Spleen (tissue), 11 donors: ENCODE measurements around the gene RAPH1. TPM values are rescaled to one million over a fixed set of nuclear protein-coding genes. Genes with fewer than 3 reads are reported as not detected.

ENCODE experiments used
- DNase-seq: peaks from one replicate; pipeline ENCODE4 v3.0.0-alpha.2; 2020
- H3K27ac ChIP-seq, 8 donors: fragments of 200-600 bp; sonication (generic) in 7 of 8; 1 replicate in 4 of 8; 2 replicates in 4 of 8; pipeline versions ENCODE4 v1.5.0 to v1.8.0; 2016 to 2021; ENCODE audit warnings: inconsistent platforms in 4 of 8, mild to moderate bottlenecking in 4 of 8, moderate library complexity in 1 of 8
- H3K27me3 ChIP-seq, 7 donors: fragments of 200-600 bp; sonication (generic) in 6 of 7; replicated peaks in 1 of 7; 1 replicate in 4 of 7; 2 replicates in 3 of 7; pipeline versions ENCODE4 v1.5.0 to v1.8.0; 2016 to 2021; ENCODE audit warnings: inconsistent platforms in 3 of 7, mild to moderate bottlenecking in 1 of 7
- H3K36me3 ChIP-seq, 6 donors: fragments of 200-600 bp; sonication (generic) in 5 of 6; 1 replicate in 4 of 6; 2 replicates in 2 of 6; pipeline versions ENCODE4 v1.5.0 to v1.8.0; 2016 to 2021; ENCODE audit warnings: inconsistent platforms in 2 of 6
- H3K4me1 ChIP-seq, 6 donors: fragments of 200-600 bp; sonication (generic) in 5 of 6; 1 replicate in 3 of 6; 2 replicates in 3 of 6; pipeline versions ENCODE4 v1.5.0 to v1.8.0; 2016 to 2021; ENCODE audit warnings: inconsistent platforms in 3 of 6
- H3K4me3 ChIP-seq, 8 donors: fragments of 200-600 bp; sonication (generic) in 7 of 8; 1 replicate in 4 of 8; 2 replicates in 4 of 8; pipeline versions ENCODE4 v1.5.0 to v1.8.0; 2016 to 2021; ENCODE audit warnings: inconsistent platforms in 4 of 8, mild to moderate bottlenecking in 4 of 8, moderate library complexity in 2 of 8
- H3K9me3 ChIP-seq, 8 donors: fragments of 200-600 bp; sonication (generic) in 7 of 8; 1 replicate in 4 of 8; 2 replicates in 4 of 8; pipeline versions ENCODE4 v1.5.0 to v1.8.0; 2016 to 2021; ENCODE audit warnings: inconsistent platforms in 4 of 8
- CTCF ChIP-seq, 11 experiments: fragments of 200-600 bp in 7 of 11; fragments of 450-650 bp in 4 of 11; sonication (generic) in 4 of 11; IDR thresholded peaks in 8 of 11; conservative IDR thresholded peaks in 3 of 11; 1 replicate in 7 of 11; 2 replicates in 4 of 11; pipeline versions ENCODE4 v1.4.0 to v1.8.0; 2016 to 2021; ENCODE audit warnings: antibody characterized with exemption in 11 of 11, inconsistent platforms in 4 of 11, mild to moderate bottlenecking in 1 of 11
- POLR2A ChIP-seq, 3 donors: fragments of 450-650 bp; IDR thresholded peaks; one replicate each; pipeline ENCODE4 v1.5.1; 2017; ENCODE audit warnings: antibody characterized with exemption in 3 of 3, mild to moderate bottlenecking in 1 of 3
- POLR2AphosphoS5 ChIP-seq, 3 donors: sonication (generic); formaldehyde crosslinking; IDR thresholded peaks; one replicate each; pipeline ENCODE4 v1.5.1; 2017; ENCODE audit warnings: antibody characterized with exemption in 3 of 3
- WGBS, 5 donors: extraction: QIAGEN DNeasy Blood & Tissue Kit in 3 of 5; methylation state at CpG; one replicate each; pipeline versions ENCODE4 v1.1.5 to v1.1.7; 2013 to 2018; 5-methylcytosine and 5-hydroxymethylcytosine counted together
- intact Hi-C: fragments of 100-400 bp; cut with DNase I; formaldehyde crosslinking; loops from one replicate; pipeline ENCODE4 v1.15.0; 2023; ENCODE audit warnings: low total_unique reads
- polyA plus RNA-seq, 3 donors: library from polyadenylated mRNA; stranded (reverse); fragments of 200-250 nt; gene quantifications; one replicate each; pipeline ENCODE4 v1.2.1, GENCODE V29; 2013
- total RNA-seq, 7 donors: library from RNA; depleted of rRNA in 3 of 7; stranded (reverse); fragments of >200 nt in 3 of 7; fragmentation: NEBNext Ultra II Directional in 4 of 7; extraction: Animal tissue kit (Norgen Biotek cat#: 25700) in 4 of 7; gene quantifications; one replicate each; pipeline versions ENCODE4 v1.1.0 to v1.2.1, GENCODE V29; 2016 to 2021
- donor health status: healthy with polysubstance abuse.
- donor health status: DM: no; HTN: no; CAD: no; lungs with moderate emphysema.
- donor health status: DM: no; HTN: no; CAD: no.
- donor health status: Bipolar disorder and iron deficiency.
- donor health status: healthy.
- donor health status: DM: no; HTN: no; CAD: no.
- donor health status: DM: yes; HTN: yes; CAD: no.

The RAPH1 gene
- total and polyA plus RNA-seq, 10 donors, result 2.6 to 138 (median 70.9) TPM

- Histone ChIP-seq H3K9me3 (no peaks in the 10 kb centered on the region), H3K27ac (no peak overlapping the region), H3K4me1 (no peaks in the 10 kb centered on the region), H3K36me3 (peaks cover 0 to 73% (median 16%) of the 10 kb centered on the region in 6 donors), H3K4me3 (no peak overlapping the region), H3K27me3 (no peaks in the 10 kb centered on the region)
- DNase-seq, result no peak
- intact Hi-C loops, result no loop called here
- no peak for TF ChIP-seq CTCF (IDR thresholded peaks at IDR 0.05 in 8 of 11, conservative IDR thresholded peaks at IDR 0.05 in 3 of 11)
- no peak for TF ChIP-seq POLR2AphosphoS5 (IDR thresholded peaks at IDR 0.05)
- no peak for TF ChIP-seq POLR2A (IDR thresholded peaks at IDR 0.05)
Observed at GRCh38 chr2:203404996-203405395, 130.1 kb downstream of the RAPH1 start.

- Histone ChIP-seq H3K36me3 (peaks cover 0 to 53% (median 9%) of the 10 kb centered on the region in 6 donors), H3K27me3 (no peaks in the 10 kb centered on the region), H3K27ac (no peak overlapping the region), H3K4me1 (no peaks in the 10 kb centered on the region), H3K9me3 (peaks cover 0 to 7% (median 2%) of the 10 kb centered on the region in 8 donors), H3K4me3 (no peak overlapping the region)
- DNase-seq, result no peak
- TF ChIP-seq POLR2A (IDR thresholded peaks at IDR 0.05) (no peak), CTCF (IDR thresholded peaks at IDR 0.05 in 8 of 11, conservative IDR thresholded peaks at IDR 0.05 in 3 of 11) (no peak), POLR2AphosphoS5 (IDR thresholded peaks at IDR 0.05) (no peak)
- intact Hi-C loops, result no loop called here
- 97 to 100% (median 97%) methylated on average over 2 of the region's 2 CpGs for WGBS, 5 donors
Observed at GRCh38 chr2:203400805-203401585, 134.1 kb downstream of the RAPH1 start.

GRCh38 chr2:203399031-203399430 lies 136.1 kb downstream of the RAPH1 start:
- WGBS, 5 donors, result 95 to 98% (median 97%) methylated on average over 1 of the region's 1 CpG
- H3K36me3 ChIP-seq, result peaks cover 0 to 52% (median 8%) of the 10 kb centered on the region in 6 donors
- DNase-seq, result no peak

More at GRCh38 chr2:203399031-203399430, 136.1 kb downstream of the RAPH1 start:
- intact Hi-C loops, result no loop called here
- no peak overlapping the region for H3K27ac ChIP-seq
- no peaks in the 10 kb centered on the region for H3K27me3 ChIP-seq
- peaks cover 0 to 7% (median 2%) of the 10 kb centered on the region in 8 donors for H3K9me3 ChIP-seq
- no peak overlapping the region for H3K4me3 ChIP-seq
- H3K4me1 ChIP-seq, result no peaks in the 10 kb centered on the region
- TF ChIP-seq POLR2A (IDR thresholded peaks at IDR 0.05) (no peak), CTCF (IDR thresholded peaks at IDR 0.05 in 8 of 11, conservative IDR thresholded peaks at IDR 0.05 in 3 of 11) (no peak), POLR2AphosphoS5 (IDR thresholded peaks at IDR 0.05) (no peak)
